HFF-Myc (cell line): ENCODE results near the gene LUC7L2.
"Not testable (repeated sequence)": the region's sequence is repeated elsewhere in the genome, so short reads cannot be mapped to it uniquely, and the experiment has no call there.

Experiments used
- DNase-seq: peaks from one replicate; pipeline ENCODE4 v3.0.0-alpha.2; 2011; ENCODE audit warnings: low read depth; ENCODE audit errors: extremely low read depth
- H3K4me3 ChIP-seq: replicated peaks from 2 replicates; pipeline ENCODE4 v1.5.1; 2011; ENCODE audit warnings: low read depth, mild to moderate bottlenecking, control low read depth, low read length
- TF ChIP-seq, protein P1 (sequence below): IDR thresholded peaks from 2 replicates; pipeline ENCODE4 v1.5.1; 2012; ENCODE audit warnings: mild to moderate bottlenecking, low read depth, low read length, control low read depth; ENCODE audit errors: missing control alignments

Gene LUC7L2

DNA sequence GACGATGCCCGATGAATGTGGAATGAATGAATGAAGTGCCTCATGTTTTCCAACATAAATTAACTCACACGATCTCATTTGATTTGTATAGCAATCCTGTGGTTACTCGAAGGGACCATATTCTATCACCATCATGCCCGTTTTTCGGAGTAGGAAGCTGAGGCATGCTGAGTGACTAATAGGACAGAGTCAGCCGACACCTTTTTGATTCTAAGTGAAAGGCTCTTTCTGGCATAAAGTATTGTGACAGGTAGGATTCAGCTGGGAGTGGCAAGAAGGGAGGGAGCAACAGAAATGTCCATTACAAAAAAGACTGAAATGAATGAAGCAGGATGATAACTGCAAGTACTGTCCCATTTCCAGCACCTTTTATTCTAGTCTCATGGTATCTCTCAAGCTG is 68.1 kb downstream of the LUC7L2 start:
- H3K4me3 ChIP-seq: no peak overlapping the region
- DNase-seq: no peak
- TF ChIP-seq, protein P1, sequence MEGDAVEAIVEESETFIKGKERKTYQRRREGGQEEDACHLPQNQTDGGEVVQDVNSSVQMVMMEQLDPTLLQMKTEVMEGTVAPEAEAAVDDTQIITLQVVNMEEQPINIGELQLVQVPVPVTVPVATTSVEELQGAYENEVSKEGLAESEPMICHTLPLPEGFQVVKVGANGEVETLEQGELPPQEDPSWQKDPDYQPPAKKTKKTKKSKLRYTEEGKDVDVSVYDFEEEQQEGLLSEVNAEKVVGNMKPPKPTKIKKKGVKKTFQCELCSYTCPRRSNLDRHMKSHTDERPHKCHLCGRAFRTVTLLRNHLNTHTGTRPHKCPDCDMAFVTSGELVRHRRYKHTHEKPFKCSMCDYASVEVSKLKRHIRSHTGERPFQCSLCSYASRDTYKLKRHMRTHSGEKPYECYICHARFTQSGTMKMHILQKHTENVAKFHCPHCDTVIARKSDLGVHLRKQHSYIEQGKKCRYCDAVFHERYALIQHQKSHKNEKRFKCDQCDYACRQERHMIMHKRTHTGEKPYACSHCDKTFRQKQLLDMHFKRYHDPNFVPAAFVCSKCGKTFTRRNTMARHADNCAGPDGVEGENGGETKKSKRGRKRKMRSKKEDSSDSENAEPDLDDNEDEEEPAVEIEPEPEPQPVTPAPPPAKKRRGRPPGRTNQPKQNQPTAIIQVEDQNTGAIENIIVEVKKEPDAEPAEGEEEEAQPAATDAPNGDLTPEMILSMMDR: no peak

- DNase-seq, H3K4me3 ChIP-seq: not testable (repeated sequence)
Measured at GRCh38 chr7:139429735-139430134, 70.0 kb downstream of the LUC7L2 start.

DNA sequence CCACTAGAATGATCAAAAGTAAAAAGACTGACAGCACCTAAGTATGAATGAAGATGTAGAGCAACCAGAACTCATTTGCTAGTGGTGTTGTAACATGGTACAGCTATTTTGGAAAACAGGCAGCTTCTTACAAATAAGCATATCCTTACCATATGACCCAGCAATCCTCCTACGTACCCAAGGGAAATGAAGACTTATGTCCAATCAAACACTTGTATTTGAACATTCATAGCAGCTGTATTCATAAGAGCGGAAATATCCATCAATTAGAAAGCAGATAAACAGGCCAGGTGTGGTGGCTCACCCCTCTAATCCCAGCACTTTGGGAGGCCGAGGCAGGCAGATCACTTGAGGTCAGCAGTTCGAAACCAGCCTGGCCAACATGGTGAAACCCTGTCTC is 70.7 kb downstream of the LUC7L2 start:
- TF ChIP-seq, protein P1: no peak

DNA sequence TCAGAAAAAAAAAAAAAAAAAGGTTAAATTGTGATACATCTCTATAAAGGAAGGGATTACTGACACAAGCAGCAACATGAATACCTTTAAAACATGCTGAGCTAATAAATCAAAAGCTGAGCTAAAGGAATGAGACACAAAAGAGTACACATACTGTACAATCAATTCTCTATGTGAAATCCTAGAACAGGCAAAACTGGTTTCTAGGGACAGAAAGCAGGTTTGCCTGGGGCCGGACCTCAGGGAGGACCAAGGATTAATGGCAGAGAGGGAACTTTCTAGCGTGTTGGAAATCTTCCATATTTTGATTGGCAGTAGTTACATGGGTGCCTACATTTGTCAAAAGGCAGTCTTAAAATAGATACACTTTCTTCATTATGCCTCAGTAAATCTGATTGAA is 71.3 kb downstream of the LUC7L2 start:
- no peak overlapping the region for H3K4me3 ChIP-seq
- TF ChIP-seq, protein P1: no peak
- no peak for DNase-seq

More for the DNA sequence above, 70.7 kb downstream of the LUC7L2 start:
- DNase-seq: no peak
- H3K4me3 ChIP-seq: no peak overlapping the region

DNA sequence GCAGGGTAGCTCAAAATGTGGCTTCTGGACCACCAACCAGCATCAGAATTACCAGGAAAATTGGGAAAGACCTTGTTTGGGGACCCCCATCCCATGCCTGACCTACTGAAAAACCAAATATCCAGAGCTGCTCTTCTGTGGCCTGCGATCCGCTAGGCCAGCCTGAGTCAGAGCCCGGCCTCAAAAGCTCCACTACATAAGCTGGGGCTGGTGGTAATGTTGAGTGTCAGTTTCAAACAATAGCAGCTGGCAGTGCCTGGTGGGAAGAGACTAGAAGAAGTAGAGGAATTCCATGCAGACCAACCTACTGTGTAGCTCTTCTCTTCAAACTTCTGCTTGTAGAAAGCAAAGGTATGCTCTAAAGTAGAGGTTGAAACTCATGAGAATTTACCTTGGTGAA is 71.8 kb downstream of the LUC7L2 start:
- no peak for DNase-seq
- TF ChIP-seq, protein P1: no peak
- H3K4me3 ChIP-seq: no peak overlapping the region

GRCh38 chr7:139436806-139437205 is 77.1 kb downstream of the LUC7L2 start:
- no peak for DNase-seq
- H3K4me3 ChIP-seq: no peak overlapping the region
- TF ChIP-seq, protein P1: no peak

GRCh38 chr7:139439375-139439774 is 79.7 kb downstream of the LUC7L2 start:
- TF ChIP-seq, protein P1: no peak
- DNase-seq: no peak
- no peak overlapping the region for H3K4me3 ChIP-seq

GRCh38 chr7:139441961-139442360 is 82.3 kb downstream of the LUC7L2 start:
- TF ChIP-seq, protein P1: no peak
- H3K4me3 ChIP-seq: no peak overlapping the region
- no peak for DNase-seq
